A549 (cell line): Measurements from ENCODE around the gene RBFA. TPM values are rescaled to one million over a fixed set of nuclear protein-coding genes. Genes with fewer than 3 reads are reported as not detected.

Source experiments
- ATAC-seq, 2 experiments: fragments of 200-7000 bp in 1 of 2; fragments of >200 bp in 1 of 2; cut with Nextera tagmentation in 1 of 2; cut with Tn5 transposase in 1 of 2; 3 replicates each; pipeline versions ENCODE4 v1.8.0 to v1.9.1; 2018 to 2020; ENCODE audit warnings: mild to moderate bottlenecking in 1 of 2, moderate library complexity in 1 of 2
- CTCF ChIA-PET: fragments of 300-600 bp; sonication (Branson Sonifier 250); formaldehyde crosslinking; extraction: SDS; loops from one replicate; lab custom pipeline; 2021; ENCODE audit warnings: antibody characterized with exemption, inconsistent platforms; lab: Yijun Ruan, JAX
- POLR2A ChIA-PET: fragments of 350-600 bp; formaldehyde crosslinking; extraction: SDS; loops from one replicate; lab custom pipeline; 2021; ENCODE audit warnings: antibody characterized with exemption, inconsistent platforms; lab: Yijun Ruan, JAX
- DNase-seq, 2 experiments: peaks; one replicate each; pipeline versions ENCODE4 v3.0.0 to v3.0.0-alpha.2; 2011 to 2016; ENCODE audit warnings: low read depth in 1 of 2, low spot score in 1 of 2
- FAIRE-seq: peaks from 2 replicates; lab custom pipeline; 2011; peaks lifted over from hg19 to GRCh38; lab: Jason Lieb, UNC
- H3K27ac ChIP-seq, 2 experiments: fragments of >200 bp; sonication (Bioruptor Twin); formaldehyde crosslinking; 3 replicates each; pipeline ENCODE4 v1.5.1; 2016 to 2017
- H3K4me1 ChIP-seq: fragments of >200 bp; sonication (Bioruptor Twin); formaldehyde crosslinking; 3 replicates; pipeline ENCODE4 v1.6.1; 2016
- H3K4me2 ChIP-seq: fragments of >200 bp; sonication (Bioruptor Twin); formaldehyde crosslinking; 3 replicates; pipeline ENCODE4 v1.6.1; 2016
- H3K4me3 ChIP-seq: fragments of >200 bp; sonication (Bioruptor Twin); formaldehyde crosslinking; 3 replicates; pipeline ENCODE4 v1.5.1; 2016
- H3K9me3 ChIP-seq: fragments of >200 bp; sonication (Bioruptor Twin); formaldehyde crosslinking; 3 replicates; pipeline ENCODE4 v1.6.1; 2016
- HOXB5 ChIP-seq: fragments of 250-450 bp; sonication (Bioruptor Pico); IDR thresholded peaks from 2 replicates; pipeline ENCODE4 v1.5.0; 2020; ENCODE audit warnings: mild to moderate bottlenecking, moderate library complexity
- ZFP36 ChIP-seq: fragments of 450-650 bp; IDR thresholded peaks from 2 replicates; pipeline ENCODE4 v1.6.1; 2014; ENCODE audit warnings: borderline replicate concordance; ENCODE audit not compliant: partially characterized antibody
- ZSCAN20 ChIP-seq: fragments of 250-450 bp; sonication (Bioruptor Pico); IDR thresholded peaks from 2 replicates; pipeline ENCODE4 v1.8.0; 2022; ENCODE audit warnings: mild to moderate bottlenecking, moderate library complexity
- WGBS: methylation state at CpG from one replicate; pipeline ENCODE4 v1.1.6; 2017; ENCODE audit errors: missing lambda C conversion rate; 5-methylcytosine and 5-hydroxymethylcytosine counted together
- polyA plus RNA-seq, 4 experiments: library from polyadenylated mRNA; depleted of rRNA in 3 of 4; stranded (reverse); fragments of >200 nt; fragmentation: RNase III in 1 of 4; extraction: RNeasy Plus Mini Kit Qiagen cat#74134 plus additional on column Dnase treatment in 1 of 4; gene quantifications; 2 replicates in 3 of 4; 3 replicates in 1 of 4; pipeline ENCODE4 v1.2.3, GENCODE V29; 2011 to 2017

RBFA gene
- polyA plus RNA-seq, 2 of the 4 experiments (the other 2 are of a cell fraction) = 34.4 to 43.6 TPM

GRCh38 chr18:80077873-80078272 is 43.6 kb downstream of the RBFA start:
- POLR2A ChIA-PET = no interaction called here
- CTCF ChIA-PET = interaction anchor here (1.6 kb wide), 1 partner anchor 32 kb away, joined by 3 read pairs; no protein-coding TSS in a partner anchor
- Histone ChIP-seq H3K4me2 (no peak overlapping the region), H3K4me1 (no peaks in the 10 kb centered on the region), H3K27ac (no peak overlapping the region), H3K9me3 (no peaks in the 10 kb centered on the region), H3K4me3 (no peak overlapping the region)
- WGBS = 65% methylated on average over 12 of the region's 21 CpGs
- no peak for ATAC-seq
- no peak for FAIRE-seq
- no peak for TF ChIP-seq ZFP36
- no peak for TF ChIP-seq HOXB5 (CRISPR knock-in tag)
- TF ChIP-seq ZSCAN20 (CRISPR knock-in tag) = no peak
- no peak for DNase-seq

Other genes with a start within 250 kb of the RBFA start
- not detected in 2 replicates for gene KCNG2, start 236.5 kb upstream of the RBFA start, polyA plus RNA-seq (2011; rRNA removed)
- gene KCNG2, start 236.5 kb upstream of the RBFA start, polyA plus RNA-seq (2017; fragmentation: RNase III; extraction: RNeasy Plus Mini Kit Qiagen cat#74134 plus additional on column Dnase treatment) = not detected in 3 replicates
- 4.5 and 4.8 TPM in 2 replicates for gene SLC66A2, start 82.8 kb upstream of the RBFA start, polyA plus RNA-seq (2011; rRNA removed)
- gene SLC66A2, start 82.8 kb upstream of the RBFA start, polyA plus RNA-seq (2017; fragmentation: RNase III; extraction: RNeasy Plus Mini Kit Qiagen cat#74134 plus additional on column Dnase treatment) = 9.5 to 11.5 TPM (median 10.1 TPM) in 3 replicates
- 16.1 and 19.1 TPM in 2 replicates for gene HSBP1L1, start 69.8 kb upstream of the RBFA start, polyA plus RNA-seq (2011; rRNA removed)
- gene HSBP1L1, start 69.8 kb upstream of the RBFA start, polyA plus RNA-seq (2017; fragmentation: RNase III; extraction: RNeasy Plus Mini Kit Qiagen cat#74134 plus additional on column Dnase treatment) = 17.7 to 21.3 TPM (median 21.2 TPM) in 3 replicates
- gene TXNL4A, start 45.9 kb upstream of the RBFA start, polyA plus RNA-seq (2011; rRNA removed) = 97.6 and 139 TPM in 2 replicates
- 94.4 to 113 TPM (median 99.6 TPM) in 3 replicates for gene TXNL4A, start 45.9 kb upstream of the RBFA start, polyA plus RNA-seq (2017; fragmentation: RNase III; extraction: RNeasy Plus Mini Kit Qiagen cat#74134 plus additional on column Dnase treatment)
- 9.8 and 14.8 TPM in 2 replicates for gene ADNP2, start 74.8 kb downstream of the RBFA start, polyA plus RNA-seq (2011; rRNA removed)
- 9.9 to 11.2 TPM (median 10.8 TPM) in 3 replicates for gene ADNP2, start 74.8 kb downstream of the RBFA start, polyA plus RNA-seq (2017; fragmentation: RNase III; extraction: RNeasy Plus Mini Kit Qiagen cat#74134 plus additional on column Dnase treatment)
- gene PARD6G, start 213.1 kb downstream of the RBFA start, polyA plus RNA-seq (2011; rRNA removed) = 1.6 TPM in 2 replicates
- gene PARD6G, start 213.1 kb downstream of the RBFA start, polyA plus RNA-seq (2017; fragmentation: RNase III; extraction: RNeasy Plus Mini Kit Qiagen cat#74134 plus additional on column Dnase treatment) = 2.0 to 2.5 TPM (median 2.3 TPM) in 3 replicates